ENCODE results near the gene ARHGAP45. TPM values are rescaled to one million over a fixed set of nuclear protein-coding genes. Genes with fewer than 3 reads are reported as not detected.

ARHGAP45 gene
- total and polyA plus RNA-seq, 9 of the 15 experiments (the other 6 are each of a cell fraction or from before 2014, with no cell fraction given): 0.08 to 22.1 (median 4.2) TPM

DNA sequence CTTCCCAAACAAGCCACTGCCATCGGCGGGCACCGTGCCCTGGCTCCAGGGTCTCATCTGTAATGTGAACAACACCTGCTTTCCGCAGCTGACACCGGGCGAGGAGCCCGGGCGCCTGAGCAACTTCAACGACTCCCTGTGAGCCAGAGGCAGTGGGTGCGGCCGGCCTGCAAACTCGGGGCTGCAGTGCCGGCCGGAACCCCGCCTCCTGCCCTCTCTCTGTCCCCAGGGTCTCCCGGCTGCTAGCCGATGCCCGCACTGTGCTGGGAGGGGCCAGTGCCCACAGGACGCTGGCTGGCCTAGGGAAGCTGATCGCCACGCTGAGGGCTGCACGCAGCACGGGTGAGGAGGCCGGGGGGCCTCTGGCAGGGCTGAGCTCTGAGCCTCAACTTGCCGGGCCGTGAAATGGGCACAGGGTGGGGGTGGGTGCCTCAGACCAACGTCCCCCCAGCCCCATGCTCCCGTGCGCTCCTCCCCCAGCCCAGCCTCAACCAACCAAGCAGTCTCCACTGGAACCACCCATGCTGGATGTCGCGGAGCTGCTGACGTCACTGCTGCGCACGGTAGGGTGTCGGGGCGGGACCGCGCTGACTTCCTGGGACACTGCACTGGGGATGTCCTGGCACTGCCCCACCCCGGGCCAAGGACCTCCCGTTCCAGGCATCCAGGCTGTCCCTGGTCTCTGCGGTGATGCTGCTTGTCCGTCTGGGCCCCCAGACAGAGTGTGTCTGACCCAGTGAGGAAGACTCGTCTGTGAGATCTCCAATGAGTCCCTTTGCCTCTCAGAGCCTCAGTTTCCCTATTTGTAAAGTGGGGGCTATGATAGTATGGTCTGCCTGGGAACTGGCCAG is 24.9 kb upstream of the ARHGAP45 start (continued):
- TF ChIP-seq, protein P1, sequence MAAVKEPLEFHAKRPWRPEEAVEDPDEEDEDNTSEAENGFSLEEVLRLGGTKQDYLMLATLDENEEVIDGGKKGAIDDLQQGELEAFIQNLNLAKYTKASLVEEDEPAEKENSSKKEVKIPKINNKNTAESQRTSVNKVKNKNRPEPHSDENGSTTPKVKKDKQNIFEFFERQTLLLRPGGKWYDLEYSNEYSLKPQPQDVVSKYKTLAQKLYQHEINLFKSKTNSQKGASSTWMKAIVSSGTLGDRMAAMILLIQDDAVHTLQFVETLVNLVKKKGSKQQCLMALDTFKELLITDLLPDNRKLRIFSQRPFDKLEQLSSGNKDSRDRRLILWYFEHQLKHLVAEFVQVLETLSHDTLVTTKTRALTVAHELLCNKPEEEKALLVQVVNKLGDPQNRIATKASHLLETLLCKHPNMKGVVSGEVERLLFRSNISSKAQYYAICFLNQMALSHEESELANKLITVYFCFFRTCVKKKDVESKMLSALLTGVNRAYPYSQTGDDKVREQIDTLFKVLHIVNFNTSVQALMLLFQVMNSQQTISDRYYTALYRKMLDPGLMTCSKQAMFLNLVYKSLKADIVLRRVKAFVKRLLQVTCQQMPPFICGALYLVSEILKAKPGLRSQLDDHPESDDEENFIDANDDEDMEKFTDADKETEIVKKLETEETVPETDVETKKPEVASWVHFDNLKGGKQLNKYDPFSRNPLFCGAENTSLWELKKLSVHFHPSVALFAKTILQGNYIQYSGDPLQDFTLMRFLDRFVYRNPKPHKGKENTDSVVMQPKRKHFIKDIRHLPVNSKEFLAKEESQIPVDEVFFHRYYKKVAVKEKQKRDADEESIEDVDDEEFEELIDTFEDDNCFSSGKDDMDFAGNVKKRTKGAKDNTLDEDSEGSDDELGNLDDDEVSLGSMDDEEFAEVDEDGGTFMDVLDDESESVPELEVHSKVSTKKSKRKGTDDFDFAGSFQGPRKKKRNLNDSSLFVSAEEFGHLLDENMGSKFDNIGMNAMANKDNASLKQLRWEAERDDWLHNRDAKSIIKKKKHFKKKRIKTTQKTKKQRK (IDR thresholded peaks at IDR 0.05; ENCODE audit: borderline replicate concordance, low read depth, low read length): no peak
- TF ChIP-seq PHB2 (IDR thresholded peaks at IDR 0.05; ENCODE audit: low read depth) (no peak), ERF (CRISPR knock-in tag; IDR thresholded peaks at IDR 0.05) (no peak), MCM7 (IDR thresholded peaks at IDR 0.05) (no peak), POLR3A (IDR thresholded peaks at IDR 0.05; ENCODE audit: borderline replicate concordance, extremely low read depth, insufficient read depth, insufficient read length) (no peak), GABPB1 (CRISPR knock-in tag; IDR thresholded peaks at IDR 0.05) (peak; percentile 59; the same call in 1 of the 2 replicates), PTTG1 (tag; IDR thresholded peaks at IDR 0.05; ENCODE audit: low read depth) (no peak), POLR2A (conservative IDR thresholded peaks at IDR 0.05) (peak; percentile 64; the same call in 1 of the 2 replicates), NR2C1 (IDR thresholded peaks at IDR 0.05) (no peak), NR2C1 (tag; IDR thresholded peaks at IDR 0.05) (0 out of 2 replicates have a peak, but pooled peaks have one; percentile 13), THRAP3 (IDR thresholded peaks at IDR 0.05; ENCODE audit: borderline replicate concordance) (no peak), HNRNPL (IDR thresholded peaks at IDR 0.05; ENCODE audit: low read depth, low read length) (peak; percentile 94), SRSF1 (IDR thresholded peaks at IDR 0.05; ENCODE audit: low read depth, low read length) (no peak)
- TF ChIP-seq, protein P2, sequence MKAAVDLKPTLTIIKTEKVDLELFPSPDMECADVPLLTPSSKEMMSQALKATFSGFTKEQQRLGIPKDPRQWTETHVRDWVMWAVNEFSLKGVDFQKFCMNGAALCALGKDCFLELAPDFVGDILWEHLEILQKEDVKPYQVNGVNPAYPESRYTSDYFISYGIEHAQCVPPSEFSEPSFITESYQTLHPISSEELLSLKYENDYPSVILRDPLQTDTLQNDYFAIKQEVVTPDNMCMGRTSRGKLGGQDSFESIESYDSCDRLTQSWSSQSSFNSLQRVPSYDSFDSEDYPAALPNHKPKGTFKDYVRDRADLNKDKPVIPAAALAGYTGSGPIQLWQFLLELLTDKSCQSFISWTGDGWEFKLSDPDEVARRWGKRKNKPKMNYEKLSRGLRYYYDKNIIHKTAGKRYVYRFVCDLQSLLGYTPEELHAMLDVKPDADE (conservative IDR thresholded peaks at IDR 0.05; ENCODE audit: control insufficient read depth, low read depth, low read length): peak; percentile 69; the same call in 1 of the 2 replicates
- TF ChIP-seq, protein P3, sequence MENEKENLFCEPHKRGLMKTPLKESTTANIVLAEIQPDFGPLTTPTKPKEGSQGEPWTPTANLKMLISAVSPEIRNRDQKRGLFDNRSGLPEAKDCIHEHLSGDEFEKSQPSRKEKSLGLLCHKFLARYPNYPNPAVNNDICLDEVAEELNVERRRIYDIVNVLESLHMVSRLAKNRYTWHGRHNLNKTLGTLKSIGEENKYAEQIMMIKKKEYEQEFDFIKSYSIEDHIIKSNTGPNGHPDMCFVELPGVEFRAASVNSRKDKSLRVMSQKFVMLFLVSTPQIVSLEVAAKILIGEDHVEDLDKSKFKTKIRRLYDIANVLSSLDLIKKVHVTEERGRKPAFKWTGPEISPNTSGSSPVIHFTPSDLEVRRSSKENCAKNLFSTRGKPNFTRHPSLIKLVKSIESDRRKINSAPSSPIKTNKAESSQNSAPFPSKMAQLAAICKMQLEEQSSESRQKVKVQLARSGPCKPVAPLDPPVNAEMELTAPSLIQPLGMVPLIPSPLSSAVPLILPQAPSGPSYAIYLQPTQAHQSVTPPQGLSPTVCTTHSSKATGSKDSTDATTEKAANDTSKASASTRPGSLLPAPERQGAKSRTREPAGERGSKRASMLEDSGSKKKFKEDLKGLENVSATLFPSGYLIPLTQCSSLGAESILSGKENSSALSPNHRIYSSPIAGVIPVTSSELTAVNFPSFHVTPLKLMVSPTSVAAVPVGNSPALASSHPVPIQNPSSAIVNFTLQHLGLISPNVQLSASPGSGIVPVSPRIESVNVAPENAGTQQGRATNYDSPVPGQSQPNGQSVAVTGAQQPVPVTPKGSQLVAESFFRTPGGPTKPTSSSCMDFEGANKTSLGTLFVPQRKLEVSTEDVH (IDR thresholded peaks at IDR 0.05; ENCODE audit: low read depth, partially characterized antibody): peak; percentile 57
- TF ChIP-seq, protein P4, sequence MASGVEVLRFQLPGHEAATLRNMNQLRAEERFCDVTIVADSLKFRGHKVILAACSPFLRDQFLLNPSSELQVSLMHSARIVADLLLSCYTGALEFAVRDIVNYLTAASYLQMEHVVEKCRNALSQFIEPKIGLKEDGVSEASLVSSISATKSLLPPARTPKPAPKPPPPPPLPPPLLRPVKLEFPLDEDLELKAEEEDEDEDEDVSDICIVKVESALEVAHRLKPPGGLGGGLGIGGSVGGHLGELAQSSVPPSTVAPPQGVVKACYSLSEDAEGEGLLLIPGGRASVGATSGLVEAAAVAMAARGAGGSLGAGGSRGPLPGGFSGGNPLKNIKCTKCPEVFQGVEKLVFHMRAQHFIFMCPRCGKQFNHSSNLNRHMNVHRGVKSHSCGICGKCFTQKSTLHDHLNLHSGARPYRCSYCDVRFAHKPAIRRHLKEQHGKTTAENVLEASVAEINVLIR (CRISPR knock-in tag; IDR thresholded peaks at IDR 0.05): peak; percentile 80
- TF ChIP-seq, protein P5, sequence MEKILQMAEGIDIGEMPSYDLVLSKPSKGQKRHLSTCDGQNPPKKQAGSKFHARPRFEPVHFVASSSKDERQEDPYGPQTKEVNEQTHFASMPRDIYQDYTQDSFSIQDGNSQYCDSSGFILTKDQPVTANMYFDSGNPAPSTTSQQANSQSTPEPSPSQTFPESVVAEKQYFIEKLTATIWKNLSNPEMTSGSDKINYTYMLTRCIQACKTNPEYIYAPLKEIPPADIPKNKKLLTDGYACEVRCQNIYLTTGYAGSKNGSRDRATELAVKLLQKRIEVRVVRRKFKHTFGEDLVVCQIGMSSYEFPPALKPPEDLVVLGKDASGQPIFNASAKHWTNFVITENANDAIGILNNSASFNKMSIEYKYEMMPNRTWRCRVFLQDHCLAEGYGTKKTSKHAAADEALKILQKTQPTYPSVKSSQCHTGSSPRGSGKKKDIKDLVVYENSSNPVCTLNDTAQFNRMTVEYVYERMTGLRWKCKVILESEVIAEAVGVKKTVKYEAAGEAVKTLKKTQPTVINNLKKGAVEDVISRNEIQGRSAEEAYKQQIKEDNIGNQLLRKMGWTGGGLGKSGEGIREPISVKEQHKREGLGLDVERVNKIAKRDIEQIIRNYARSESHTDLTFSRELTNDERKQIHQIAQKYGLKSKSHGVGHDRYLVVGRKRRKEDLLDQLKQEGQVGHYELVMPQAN (IDR thresholded peaks at IDR 0.05; ENCODE audit: borderline replicate concordance): peak; percentile 89
